Upper lobe of left lung (tissue), 6 donors: ENCODE results near the gene ENG. TPM values are rescaled to one million over a fixed set of nuclear protein-coding genes. Genes with fewer than 3 reads are reported as not detected.
A peak's percentile ranks its signal among the peaks of the same experiment; 100 is the strongest.

Experiments
- ATAC-seq, 2 donors: fragments of 200-7000 bp; cut with Tn5 transposase; one replicate each; pipeline ENCODE4 v1.9.1; 2022; ENCODE audit warnings: mild to moderate bottlenecking in 2 of 2, moderate library complexity in 2 of 2; ENCODE audit not compliant: low FRiP score in 2 of 2
- DNase-seq, 2 donors: peaks; one replicate each; pipeline ENCODE4 v3.0.0-alpha.2; 2019 to 2020
- H3K27ac ChIP-seq, 4 donors: fragments of 200-600 bp; sonication (generic); one replicate each; pipeline ENCODE4 v1.5.1; 2016 to 2019
- H3K27me3 ChIP-seq, 4 donors: fragments of 200-600 bp; sonication (generic); one replicate each; pipeline ENCODE4 v1.5.1; 2017 to 2019
- H3K36me3 ChIP-seq, 4 donors: fragments of 200-600 bp; sonication (generic); one replicate each; pipeline ENCODE4 v1.5.1; 2016 to 2019
- H3K4me1 ChIP-seq, 4 donors: fragments of 200-600 bp; sonication (generic); one replicate each; pipeline ENCODE4 v1.5.1; 2018 to 2019
- H3K4me3 ChIP-seq, 4 donors: fragments of 200-600 bp; sonication (generic); one replicate each; pipeline ENCODE4 v1.5.1; 2017 to 2019; ENCODE audit warnings: mild to moderate bottlenecking in 2 of 4, moderate library complexity in 1 of 4
- H3K9me3 ChIP-seq, 4 donors: fragments of 200-600 bp; sonication (generic); one replicate each; pipeline ENCODE4 v1.5.1; 2018 to 2019
- CTCF ChIP-seq, 6 experiments: fragments of 450-650 bp in 4 of 6; fragments of 200-600 bp in 2 of 6; sonication (generic) in 2 of 6; IDR thresholded peaks; one replicate each; pipeline ENCODE4 v1.5.1; 2016 to 2019; ENCODE audit warnings: antibody characterized with exemption in 6 of 6
- EP300 ChIP-seq, 4 donors: sonication (generic); formaldehyde crosslinking; IDR thresholded peaks; one replicate each; pipeline ENCODE4 v1.5.1; 2017; ENCODE audit warnings: antibody characterized with exemption in 4 of 4, control low read depth in 2 of 4
- POLR2A ChIP-seq, 4 donors: fragments of 450-650 bp; IDR thresholded peaks; one replicate each; pipeline ENCODE4 v1.5.1; 2016 to 2017; ENCODE audit warnings: antibody characterized with exemption in 4 of 4, mild to moderate bottlenecking in 2 of 4
- POLR2AphosphoS5 ChIP-seq, 2 donors: sonication (generic); formaldehyde crosslinking; IDR thresholded peaks; one replicate each; pipeline ENCODE4 v1.5.1; 2017; ENCODE audit warnings: antibody characterized with exemption in 2 of 2
- WGBS, 2 donors: methylation state at CpG; one replicate each; pipeline ENCODE4 v1.1.5; 2017 to 2018; 5-methylcytosine and 5-hydroxymethylcytosine counted together
- total RNA-seq, 6 donors: library from RNA; depleted of rRNA in 4 of 6; stranded (reverse); fragments of >200 nt in 4 of 6; gene quantifications; one replicate each; pipeline versions ENCODE4 v1.1.0 to v1.2.1, GENCODE V29; 2016 to 2021
- donor health status: DM: no; HTN: no; CAD: no; lungs with moderate emphysema.
- donor health status: DM: no; HTN: yes; CAD: no; lungs with severe emphysema.

Gene ENG
- total RNA-seq, 6 donors from 2014 or later = 45.7 to 378 (median 178) TPM

- Histone ChIP-seq H3K27ac (peak overlapping the region in 3 of 4 donors; percentile 69 to 89 (median 84)), H3K4me3 (peak overlapping the region in 3 of 4 donors; percentile 50 to 75 (median 70)), H3K9me3 (no peaks in the 10 kb centered on the region), H3K4me1 (peaks cover 27 to 57% (median 40%) of the 10 kb centered on the region in 4 donors), H3K36me3 (peaks cover 0 to 5% (median 2%) of the 10 kb centered on the region in 4 donors), H3K27me3 (no peaks in the 10 kb centered on the region)
- TF ChIP-seq EP300 (IDR thresholded peaks at IDR 0.05) (no peak), POLR2AphosphoS5 (IDR thresholded peaks at IDR 0.05) (no peak), CTCF (IDR thresholded peaks at IDR 0.05) (no peak), POLR2A (IDR thresholded peaks at IDR 0.05) (no peak)
- WGBS, 2 donors = 8 to 10% methylated on average over 13 of the region's 19 CpGs
- ATAC-seq (no peak), DNase-seq (no peak)
Observed at GRCh38 chr9:127771570-127772189, 82.8 kb downstream of the ENG start.

DNA sequence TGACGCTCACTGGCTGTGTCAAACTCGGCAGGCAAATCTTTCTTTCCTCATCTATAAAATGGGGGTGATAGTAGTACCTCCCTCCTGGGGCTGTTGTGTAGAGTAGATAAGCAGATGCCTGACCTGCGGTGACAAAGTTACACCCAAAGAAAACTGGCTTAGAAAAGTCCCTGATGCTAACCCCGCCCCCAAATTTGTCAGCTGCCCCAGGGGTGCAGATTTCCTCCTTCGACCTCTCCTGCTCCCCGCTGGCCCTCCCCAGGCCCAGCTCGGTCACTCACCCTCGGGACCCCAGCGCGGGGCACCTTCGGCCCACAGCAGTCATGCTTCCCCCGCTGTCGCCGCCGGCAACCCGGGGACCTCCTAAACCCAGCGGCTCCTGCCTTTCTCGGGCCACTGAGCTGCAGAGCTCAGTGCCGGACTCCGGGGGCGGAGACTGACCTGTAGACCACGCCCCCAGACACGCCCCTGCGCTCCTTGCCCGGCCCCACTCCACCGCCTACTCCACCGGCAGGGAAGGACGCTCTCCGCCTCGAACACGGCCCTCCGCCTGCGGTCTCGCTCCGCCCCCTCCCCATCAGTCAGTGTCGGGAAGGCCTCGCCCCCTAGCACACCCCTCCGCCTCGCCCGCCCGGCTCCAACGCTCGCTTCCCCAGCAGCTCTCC is 83.4 kb downstream of the ENG start:
- H3K4me3 ChIP-seq = peak overlapping the region; percentile 27 to 75 (median 60)
- H3K9me3 ChIP-seq = no peaks in the 10 kb centered on the region
- 2% methylated on average over 16 to 43 of the region's 43 CpGs for WGBS, 2 donors
- TF ChIP-seq POLR2A (IDR thresholded peaks at IDR 0.05) = peak in 2 of 4 donors; percentile 38 to 84
- peak in 1 of 4 donors; percentile 50 for TF ChIP-seq EP300 (IDR thresholded peaks at IDR 0.05)
- peak; percentile 84 to 86 for TF ChIP-seq POLR2AphosphoS5 (IDR thresholded peaks at IDR 0.05)
- TF ChIP-seq CTCF (IDR thresholded peaks at IDR 0.05) = peak in 4 of 6 experiments; percentile 16 to 47 (median 24)
- DNase-seq (peak; percentile 99 to 100), ATAC-seq (peak; percentile 99)
- H3K4me1 ChIP-seq = peaks cover 32 to 62% (median 47%) of the 10 kb centered on the region in 4 donors
- peaks cover 0 to 11% (median 5%) of the 10 kb centered on the region in 4 donors for H3K36me3 ChIP-seq
- H3K27me3 ChIP-seq = no peaks in the 10 kb centered on the region
- peak overlapping the region; percentile 78 to 96 (median 86) for H3K27ac ChIP-seq

- Histone ChIP-seq H3K36me3 (peaks cover 0 to 13% (median 5%) of the 10 kb centered on the region in 4 donors), H3K27me3 (no peaks in the 10 kb centered on the region), H3K4me1 (peaks cover 37 to 59% (median 51%) of the 10 kb centered on the region in 4 donors), H3K4me3 (peak overlapping the region; percentile 27 to 75 (median 60)), H3K9me3 (no peaks in the 10 kb centered on the region), H3K27ac (peak overlapping the region; percentile 78 to 96 (median 86))
- no peak for DNase-seq
- 29 to 45% methylated on average over 2 to 3 of the region's 3 CpGs for WGBS, 2 donors
- ATAC-seq = no peak
- TF ChIP-seq POLR2AphosphoS5 (IDR thresholded peaks at IDR 0.05) (no peak), EP300 (IDR thresholded peaks at IDR 0.05) (no peak), CTCF (IDR thresholded peaks at IDR 0.05) (no peak), POLR2A (IDR thresholded peaks at IDR 0.05) (no peak)
Observed at GRCh38 chr9:127770583-127770904, 83.9 kb downstream of the ENG start.

DNA sequence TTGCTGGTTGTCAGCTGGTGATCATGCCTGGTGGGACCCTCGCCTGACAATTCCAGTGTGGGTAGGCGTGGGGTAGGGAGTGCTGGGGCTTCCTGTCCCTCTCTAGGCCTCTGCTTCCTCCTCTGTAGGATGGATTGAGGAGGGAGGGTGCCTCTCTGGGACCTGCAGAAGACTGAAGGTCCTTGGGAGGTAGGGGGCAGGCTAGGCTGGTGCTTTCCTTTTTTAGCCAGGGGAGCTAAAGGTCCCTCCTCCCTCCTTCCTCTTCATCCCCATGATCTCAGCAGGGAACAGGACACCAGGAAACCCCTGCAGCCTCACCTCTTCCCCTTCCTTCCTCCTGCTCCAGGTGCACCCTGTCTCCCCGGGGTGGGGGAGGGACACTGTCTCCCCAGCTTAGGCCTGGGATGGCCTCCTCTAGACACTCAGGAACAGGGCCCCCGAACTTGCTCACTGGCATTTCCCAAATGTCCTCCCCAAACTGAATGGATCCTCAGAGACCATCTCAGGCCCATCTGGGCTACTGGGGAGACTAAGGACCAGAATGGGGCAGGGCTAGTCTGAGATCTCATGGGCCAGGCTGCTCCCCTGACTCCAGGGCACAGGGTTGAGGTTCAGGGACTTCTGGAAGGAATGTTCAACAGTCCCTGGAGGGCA is 84.4 kb downstream of the ENG start:
- Histone ChIP-seq H3K4me3 (peak overlapping the region; percentile 27 to 75 (median 60)), H3K4me1 (peaks cover 42 to 62% (median 56%) of the 10 kb centered on the region in 4 donors), H3K9me3 (no peaks in the 10 kb centered on the region), H3K27me3 (no peaks in the 10 kb centered on the region), H3K36me3 (peaks cover 0 to 13% (median 5%) of the 10 kb centered on the region in 4 donors), H3K27ac (peak overlapping the region; percentile 78 to 96 (median 86))
- peak in 2 of 4 donors; percentile 35 to 59 for TF ChIP-seq EP300 (IDR thresholded peaks at IDR 0.05)
- TF ChIP-seq CTCF (IDR thresholded peaks at IDR 0.05) = peak in 1 of 6 experiments; percentile 19
- no peak for TF ChIP-seq POLR2A (IDR thresholded peaks at IDR 0.05)
- TF ChIP-seq POLR2AphosphoS5 (IDR thresholded peaks at IDR 0.05) = peak; percentile 68 to 78
- DNase-seq = peak in 1 of 2 donors; percentile 41
- WGBS, 2 donors = 24 to 48% methylated on average over 3 to 4 of the region's 4 CpGs
- ATAC-seq = no peak
